ENCODE results near the gene BCAS1. TPM values are rescaled to one million over a fixed set of nuclear protein-coding genes. Genes with fewer than 3 reads are reported as not detected.

BCAS1 gene
- total and polyA plus RNA-seq, 2 donors from 2014 or later, result 1.1 to 4.8 TPM

- H3K4me1 ChIP-seq (ENCODE audit: control insufficient read depth in 2 of 3, insufficient read depth in 2 of 3, low read depth in 1 of 3, low read length in 3 of 3), result peaks cover 5 to 12% (median 7%) of the 10 kb centered on the region in 3 donors
- DNase-seq (no peak), FAIRE-seq (no peak)
- no peak overlapping the region for H3K27ac ChIP-seq (ENCODE audit: low read depth in 2 of 2, low read length in 2 of 2)
- H3K36me3 ChIP-seq (ENCODE audit: control insufficient read depth in 2 of 3, insufficient read depth in 3 of 3, low read length in 3 of 3), result no peaks in the 10 kb centered on the region
- no peak for TF ChIP-seq CTCF (IDR thresholded peaks at IDR 0.05; ENCODE audit: borderline replicate concordance, extremely low read depth, insufficient read depth)
- intact Hi-C loops (cut with DNase I), result no loop called here
- no peak overlapping the region for H3K4me3 ChIP-seq (ENCODE audit: low read length in 3 of 3)
- no peaks in the 10 kb centered on the region for H3K27me3 ChIP-seq (ENCODE audit: control insufficient read depth, insufficient read depth, low read length)
- no peaks in the 10 kb centered on the region for H3K9me3 ChIP-seq (ENCODE audit: control insufficient read depth in 2 of 3, insufficient read depth in 1 of 3, low read length in 3 of 3)
- no peak overlapping the region for H3K9ac ChIP-seq (ENCODE audit: low read length in 3 of 3)
Observed at GRCh38 chr20:53962388-53962787, 108.0 kb downstream of the BCAS1 start.

DNA sequence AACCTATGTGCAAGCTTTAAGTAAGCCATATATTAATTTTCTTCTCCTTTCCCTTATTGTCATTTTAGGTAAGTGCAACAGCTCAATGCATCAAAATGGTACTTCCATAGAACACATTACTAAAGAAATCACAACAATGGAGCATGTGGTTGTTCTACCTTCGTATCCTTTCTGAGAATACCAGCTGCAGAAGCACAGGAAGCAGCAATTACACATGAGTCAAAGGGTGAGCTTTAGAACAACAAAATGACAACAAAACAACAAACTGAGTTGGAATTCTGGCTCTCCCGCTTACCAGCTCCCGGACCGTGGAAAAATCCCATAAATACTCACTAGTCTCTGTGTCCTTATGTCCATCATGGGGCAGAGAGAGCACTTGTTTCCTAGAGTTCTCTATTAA is 108.9 kb downstream of the BCAS1 start:
- no peak overlapping the region for H3K9ac ChIP-seq (ENCODE audit: low read length in 3 of 3)
- no peaks in the 10 kb centered on the region for H3K9me3 ChIP-seq (ENCODE audit: control insufficient read depth in 2 of 3, insufficient read depth in 1 of 3, low read length in 3 of 3)
- no peak overlapping the region for H3K27ac ChIP-seq (ENCODE audit: low read depth in 2 of 2, low read length in 2 of 2)
- H3K4me1 ChIP-seq (ENCODE audit: control insufficient read depth in 2 of 3, insufficient read depth in 2 of 3, low read depth in 1 of 3, low read length in 3 of 3), result peaks cover 5 to 12% (median 7%) of the 10 kb centered on the region in 3 donors
- no peak for FAIRE-seq
- peak in 2 of 5 donors; percentile 66 to 68 for DNase-seq
- H3K4me3 ChIP-seq (ENCODE audit: low read length in 3 of 3), result peak overlapping the region in 1 of 3 donors; percentile 3
- no peaks in the 10 kb centered on the region for H3K27me3 ChIP-seq (ENCODE audit: control insufficient read depth, insufficient read depth, low read length)
- no peaks in the 10 kb centered on the region for H3K36me3 ChIP-seq (ENCODE audit: control insufficient read depth in 2 of 3, insufficient read depth in 3 of 3, low read length in 3 of 3)
- intact Hi-C loops (cut with DNase I), result no loop called here
- no peak for TF ChIP-seq CTCF (IDR thresholded peaks at IDR 0.05; ENCODE audit: borderline replicate concordance, extremely low read depth, insufficient read depth)

DNA sequence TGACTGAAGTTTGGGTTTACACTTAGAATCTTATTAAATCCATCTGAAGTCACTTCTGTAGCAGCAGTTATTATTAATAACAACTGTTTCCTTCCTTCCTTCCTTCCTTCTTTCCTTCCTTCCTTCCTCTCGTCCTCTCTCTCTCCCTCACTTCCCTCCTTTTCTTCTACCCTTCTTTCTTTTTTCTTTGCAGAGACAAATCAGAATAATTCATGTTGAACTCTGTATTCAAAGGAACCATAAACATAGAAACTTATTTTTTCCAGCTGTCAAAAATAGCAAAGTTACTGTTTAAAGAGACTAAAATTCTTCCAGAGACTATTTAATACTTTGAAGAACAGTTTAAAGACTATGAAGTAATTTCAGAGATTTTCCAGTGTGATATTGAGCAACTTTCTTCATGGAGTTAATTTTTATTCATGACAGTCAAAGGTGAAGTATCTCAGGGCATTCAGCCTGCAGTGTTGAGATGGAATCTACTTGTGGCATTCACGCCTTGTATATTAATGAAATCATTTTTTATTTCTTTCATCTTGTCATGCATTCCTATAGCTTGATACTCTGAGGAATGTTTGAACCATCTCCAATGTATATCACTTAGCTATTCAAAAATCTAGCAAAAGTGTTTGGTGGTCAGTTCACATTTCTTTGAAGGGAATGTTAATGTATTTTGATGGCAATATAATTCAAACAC is 109.7 kb downstream of the BCAS1 start:
- DNase-seq (no peak), FAIRE-seq (peak; percentile 51)
- intact Hi-C loops (cut with DNase I), result no loop called here
- no peak for TF ChIP-seq CTCF (IDR thresholded peaks at IDR 0.05; ENCODE audit: borderline replicate concordance, extremely low read depth, insufficient read depth)
- H3K27ac ChIP-seq (ENCODE audit: low read depth in 2 of 2, low read length in 2 of 2), result peak overlapping the region in 1 of 2 donors; percentile 74
- H3K36me3 ChIP-seq (ENCODE audit: control insufficient read depth in 2 of 3, insufficient read depth in 3 of 3, low read length in 3 of 3), result no peaks in the 10 kb centered on the region
- H3K9ac ChIP-seq (ENCODE audit: low read length in 3 of 3), result no peak overlapping the region
- no peak overlapping the region for H3K4me3 ChIP-seq (ENCODE audit: low read length in 3 of 3)
- H3K4me1 ChIP-seq (ENCODE audit: control insufficient read depth in 2 of 3, insufficient read depth in 2 of 3, low read depth in 1 of 3, low read length in 3 of 3), result peaks cover 5 to 12% (median 7%) of the 10 kb centered on the region in 3 donors
- no peaks in the 10 kb centered on the region for H3K9me3 ChIP-seq (ENCODE audit: control insufficient read depth in 2 of 3, insufficient read depth in 1 of 3, low read length in 3 of 3)
- no peaks in the 10 kb centered on the region for H3K27me3 ChIP-seq (ENCODE audit: control insufficient read depth, insufficient read depth, low read length)
